Measurements from ENCODE around the gene PCDH9.

DNA sequence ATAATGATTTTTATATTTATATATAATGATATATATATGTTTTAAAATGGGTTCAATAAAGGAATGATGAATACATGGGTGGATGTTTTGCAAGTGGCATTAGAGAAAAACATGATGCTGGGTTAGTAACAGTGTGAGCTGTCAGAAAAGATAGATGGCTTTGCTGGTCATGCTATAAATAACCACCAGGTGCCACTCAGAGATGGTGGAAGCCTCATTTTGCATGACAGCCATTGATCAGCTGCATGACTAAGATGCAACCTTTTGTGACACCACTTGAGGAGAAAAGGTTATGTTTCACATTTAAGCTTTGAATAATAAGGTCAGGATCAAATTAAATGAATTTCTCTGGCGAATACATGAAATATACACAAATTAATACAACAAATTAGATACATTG is 737.7 kb downstream of the PCDH9 start:
- TF ChIP-seq, protein P1, sequence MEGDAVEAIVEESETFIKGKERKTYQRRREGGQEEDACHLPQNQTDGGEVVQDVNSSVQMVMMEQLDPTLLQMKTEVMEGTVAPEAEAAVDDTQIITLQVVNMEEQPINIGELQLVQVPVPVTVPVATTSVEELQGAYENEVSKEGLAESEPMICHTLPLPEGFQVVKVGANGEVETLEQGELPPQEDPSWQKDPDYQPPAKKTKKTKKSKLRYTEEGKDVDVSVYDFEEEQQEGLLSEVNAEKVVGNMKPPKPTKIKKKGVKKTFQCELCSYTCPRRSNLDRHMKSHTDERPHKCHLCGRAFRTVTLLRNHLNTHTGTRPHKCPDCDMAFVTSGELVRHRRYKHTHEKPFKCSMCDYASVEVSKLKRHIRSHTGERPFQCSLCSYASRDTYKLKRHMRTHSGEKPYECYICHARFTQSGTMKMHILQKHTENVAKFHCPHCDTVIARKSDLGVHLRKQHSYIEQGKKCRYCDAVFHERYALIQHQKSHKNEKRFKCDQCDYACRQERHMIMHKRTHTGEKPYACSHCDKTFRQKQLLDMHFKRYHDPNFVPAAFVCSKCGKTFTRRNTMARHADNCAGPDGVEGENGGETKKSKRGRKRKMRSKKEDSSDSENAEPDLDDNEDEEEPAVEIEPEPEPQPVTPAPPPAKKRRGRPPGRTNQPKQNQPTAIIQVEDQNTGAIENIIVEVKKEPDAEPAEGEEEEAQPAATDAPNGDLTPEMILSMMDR (IDR thresholded peaks at IDR 0.05): no peak
- TF ChIP-seq POLR2A (IDR thresholded peaks at IDR 0.05): no peak
